NCI-H1048 (cell line): ENCODE measurements around the gene DCLRE1A.

Source experiments
- DNase-seq: peaks from one replicate; lab custom pipeline; 2025; lab: John Stamatoyannopoulos, UW

The DCLRE1A gene

GRCh38 chr10:113788604-113789083, 65.2 kb downstream of the DCLRE1A start:
- no peak for DNase-seq
